NT2/D1 (cell line): ENCODE results near the gene MTFR2.

ENCODE experiments used
- SUZ12 ChIP-seq: IDR thresholded peaks from 2 replicates; pipeline ENCODE4 v1.6.1; 2011; ENCODE audit not compliant: insufficient read length, insufficient read depth; ENCODE audit errors: extremely low read depth
- YY1 ChIP-seq: IDR thresholded peaks from 2 replicates; pipeline ENCODE4 v1.6.1; 2011; ENCODE audit not compliant: insufficient read length, insufficient read depth
- ZNF274 ChIP-seq: IDR thresholded peaks from 2 replicates; pipeline ENCODE4 v1.6.1; 2011; ENCODE audit warnings: mild to moderate bottlenecking, low read depth, low read length

- TF ChIP-seq YY1 = no peak
- TF ChIP-seq SUZ12 = no peak
- TF ChIP-seq ZNF274 = no peak
These were observed 39.5 kb downstream of the MTFR2 start for GRCh38 chr6:136210398-136211165.
